T-helper 1 cell treated with Interleukin-12 subunit alpha and Interleukin-12 subunit beta and Interleukin-4 antibody, amounts not matched to agents 30 μg/mL and 1 μg/mL, for 36 hours (primary cell): Measurements from ENCODE around the gene ZBED1.
A peak's percentile ranks its signal among the peaks of the same experiment; 100 is the strongest.
"Not testable (repeated sequence)": the region's sequence is repeated elsewhere in the genome, so short reads cannot be mapped to it uniquely, and the experiment has no call there.

Experiments
- H3K27ac Mint-ChIP-seq: one replicate; pipeline ENCODE4 v1.8.0; 2021; ENCODE audit warnings: mild to moderate bottlenecking, mixed read lengths
- H3K27me3 Mint-ChIP-seq: one replicate; pipeline ENCODE4 v1.8.0; 2021; ENCODE audit warnings: low read depth, mixed read lengths
- H3K36me3 Mint-ChIP-seq: one replicate; pipeline ENCODE4 v1.8.0; 2021; ENCODE audit warnings: low read depth, mixed read lengths
- H3K4me1 Mint-ChIP-seq: one replicate; pipeline ENCODE4 v1.8.0; 2021; ENCODE audit warnings: low read depth, mixed read lengths
- H3K4me3 Mint-ChIP-seq: one replicate; pipeline ENCODE4 v1.8.0; 2021; ENCODE audit warnings: mild to moderate bottlenecking, moderate library complexity, mixed read lengths
- H3K9me3 Mint-ChIP-seq: one replicate; pipeline ENCODE4 v1.8.0; 2021; ENCODE audit warnings: mixed read lengths

The ZBED1 gene

DNA sequence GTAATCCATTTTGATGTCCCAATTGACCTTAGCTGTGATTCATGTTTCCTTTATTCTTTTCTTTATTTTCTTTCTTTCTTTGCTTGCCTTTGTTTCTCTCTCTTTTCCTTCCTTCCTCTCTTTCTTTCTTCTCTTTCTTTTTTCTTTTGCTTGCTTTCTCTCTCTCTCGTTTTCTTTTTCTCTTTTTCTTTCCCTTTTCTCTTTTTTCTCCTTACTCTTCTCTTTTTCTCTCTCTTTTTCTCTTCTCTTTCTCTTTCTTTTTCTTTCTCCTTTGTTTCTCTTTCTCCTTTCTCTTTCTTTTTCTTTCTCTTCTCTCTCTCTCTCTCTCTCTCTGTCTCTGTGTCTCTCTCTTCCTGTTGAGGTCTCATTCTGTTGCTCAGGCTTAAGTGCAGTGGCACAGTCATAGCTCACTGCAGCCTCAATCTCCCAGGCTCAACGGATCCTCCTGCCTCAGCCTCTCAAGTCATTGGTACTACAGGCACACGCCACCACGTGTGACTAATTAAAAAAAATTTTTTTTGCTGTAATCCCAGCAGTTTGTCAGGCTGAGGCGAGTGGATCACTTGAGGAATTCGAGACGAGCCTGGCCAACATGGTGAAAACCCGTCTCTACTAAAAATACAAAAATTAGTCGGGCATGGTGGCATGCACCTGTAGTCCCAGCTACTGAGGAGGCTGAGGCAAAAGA lies 8.0 kb upstream of the ZBED1 start:
- no peak overlapping the region for H3K4me3 Mint-ChIP-seq
- no peaks in the 10 kb centered on the region for H3K36me3 Mint-ChIP-seq
- no peaks in the 10 kb centered on the region for H3K27me3 Mint-ChIP-seq
- H3K9me3 Mint-ChIP-seq: no peaks in the 10 kb centered on the region
- H3K4me1 Mint-ChIP-seq: no peaks in the 10 kb centered on the region
- no peak overlapping the region for H3K27ac Mint-ChIP-seq

DNA sequence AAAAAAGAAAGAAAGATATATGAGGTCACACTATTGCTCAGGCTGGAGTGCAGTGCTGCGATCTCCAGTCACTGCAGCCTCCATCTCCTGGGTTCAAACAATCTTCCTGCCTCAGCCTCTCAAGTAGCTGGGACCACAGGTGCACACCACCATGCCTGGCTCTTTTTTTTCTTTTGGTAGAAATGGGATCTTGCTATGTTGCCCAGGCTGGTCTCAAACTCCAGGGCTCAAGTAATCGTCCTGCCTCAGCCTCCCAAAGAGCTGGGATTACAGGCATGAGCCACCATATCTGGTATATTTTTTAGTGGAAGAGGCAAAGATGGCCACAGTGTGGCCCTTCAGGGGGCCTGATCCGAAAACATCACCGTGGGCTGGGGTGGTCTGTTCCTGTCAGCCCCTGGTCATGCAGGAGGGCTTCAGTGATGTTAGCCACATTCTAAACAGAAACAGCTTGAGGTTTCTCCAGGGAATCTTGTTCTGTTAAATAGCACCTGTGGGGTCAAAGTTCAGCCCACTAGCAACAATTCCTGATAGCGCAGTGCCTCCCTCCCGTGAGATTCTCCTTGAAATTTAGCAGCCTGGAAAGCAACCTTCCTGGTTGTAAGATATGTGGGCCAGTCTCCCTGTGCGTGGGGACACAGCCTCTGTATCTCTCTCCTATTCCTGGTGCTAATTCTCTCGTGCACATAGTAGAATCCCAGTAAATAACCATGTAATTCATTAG lies 7.3 kb upstream of the ZBED1 start:
- H3K36me3 Mint-ChIP-seq: no peaks in the 10 kb centered on the region
- no peaks in the 10 kb centered on the region for H3K9me3 Mint-ChIP-seq
- H3K4me1 Mint-ChIP-seq: no peaks in the 10 kb centered on the region
- no peak overlapping the region for H3K4me3 Mint-ChIP-seq
- no peak overlapping the region for H3K27ac Mint-ChIP-seq
- no peaks in the 10 kb centered on the region for H3K27me3 Mint-ChIP-seq

DNA sequence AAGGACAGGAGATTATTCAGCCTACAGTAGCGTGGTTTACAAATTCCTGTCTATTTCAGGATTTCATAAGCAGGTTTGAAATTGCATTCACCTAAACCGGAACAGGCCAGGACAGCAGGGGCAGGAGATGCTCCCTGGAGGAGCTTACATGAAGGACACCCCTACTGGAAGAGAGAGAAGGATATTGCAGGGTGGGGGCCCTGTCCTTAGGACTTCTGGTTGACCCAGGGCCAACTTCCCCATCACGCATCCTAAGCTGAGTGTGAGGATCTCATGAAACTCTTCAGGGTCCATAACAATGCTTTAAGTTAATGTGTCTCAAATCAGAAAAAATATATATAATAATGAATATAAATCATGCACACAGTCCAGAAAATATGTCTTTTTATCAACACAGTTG lies 6.4 kb upstream of the ZBED1 start:
- Mint-ChIP-seq H3K9me3 (no peaks in the 10 kb centered on the region), H3K36me3 (no peaks in the 10 kb centered on the region), H3K27ac (no peak overlapping the region), H3K27me3 (no peaks in the 10 kb centered on the region), H3K4me3 (no peak overlapping the region), H3K4me1 (no peaks in the 10 kb centered on the region)

DNA sequence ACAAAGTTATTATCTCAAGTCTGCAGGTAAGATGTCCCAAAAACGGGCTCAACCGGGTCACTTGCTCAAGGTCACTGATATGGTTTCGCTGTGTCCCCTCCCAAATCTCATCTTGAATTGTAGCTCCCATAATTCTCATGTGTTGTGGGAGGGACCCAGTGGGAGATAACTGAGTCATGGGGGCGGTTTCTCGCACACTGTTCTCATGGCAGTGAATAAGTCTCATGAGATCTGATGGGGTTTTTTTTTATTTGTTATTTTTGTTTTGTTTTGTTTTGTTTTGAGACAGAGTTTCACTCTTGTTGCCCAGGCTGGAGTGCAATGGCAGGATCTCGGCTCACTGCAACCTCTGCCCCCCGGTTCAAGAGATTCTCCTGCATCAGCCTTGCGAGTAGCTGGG lies 4.6 kb upstream of the ZBED1 start:
- not testable (repeated sequence) for H3K27ac Mint-ChIP-seq, H3K36me3 Mint-ChIP-seq, H3K4me1 Mint-ChIP-seq, H3K9me3 Mint-ChIP-seq, H3K4me3 Mint-ChIP-seq, H3K27me3 Mint-ChIP-seq

DNA sequence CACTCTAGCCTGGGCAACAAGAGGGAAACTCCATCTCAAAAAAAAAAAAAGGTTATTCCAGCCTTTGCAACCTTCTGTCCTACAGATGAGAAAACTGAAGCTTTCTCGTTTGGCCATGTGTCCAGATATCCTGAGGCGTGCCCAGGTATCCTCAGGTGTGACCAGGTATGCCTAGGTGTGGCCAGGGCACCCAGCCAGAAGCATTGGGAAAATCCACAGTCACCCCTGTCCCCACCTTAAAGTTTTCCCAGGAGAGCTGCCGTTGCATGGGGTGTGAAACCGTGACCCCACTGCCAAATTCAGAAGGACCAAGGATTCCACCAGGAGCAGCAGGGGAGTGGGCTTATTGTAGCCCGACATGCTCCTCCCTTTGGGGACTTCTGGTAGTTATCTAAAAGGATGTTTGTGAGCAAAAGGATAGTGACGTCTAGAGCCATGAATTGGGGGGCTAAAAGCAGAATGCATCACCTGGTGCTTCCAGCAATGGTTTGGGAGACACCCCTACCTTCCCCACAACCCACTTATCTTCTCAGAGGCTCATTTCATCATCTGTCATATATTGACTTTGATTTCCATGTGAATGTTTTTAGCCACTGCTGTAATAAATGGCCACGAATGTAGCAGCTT lies 4.0 kb upstream of the ZBED1 start:
- no peak overlapping the region for H3K4me3 Mint-ChIP-seq
- no peaks in the 10 kb centered on the region for H3K4me1 Mint-ChIP-seq
- no peaks in the 10 kb centered on the region for H3K9me3 Mint-ChIP-seq
- no peaks in the 10 kb centered on the region for H3K27me3 Mint-ChIP-seq
- H3K36me3 Mint-ChIP-seq: no peaks in the 10 kb centered on the region
- no peak overlapping the region for H3K27ac Mint-ChIP-seq

DNA sequence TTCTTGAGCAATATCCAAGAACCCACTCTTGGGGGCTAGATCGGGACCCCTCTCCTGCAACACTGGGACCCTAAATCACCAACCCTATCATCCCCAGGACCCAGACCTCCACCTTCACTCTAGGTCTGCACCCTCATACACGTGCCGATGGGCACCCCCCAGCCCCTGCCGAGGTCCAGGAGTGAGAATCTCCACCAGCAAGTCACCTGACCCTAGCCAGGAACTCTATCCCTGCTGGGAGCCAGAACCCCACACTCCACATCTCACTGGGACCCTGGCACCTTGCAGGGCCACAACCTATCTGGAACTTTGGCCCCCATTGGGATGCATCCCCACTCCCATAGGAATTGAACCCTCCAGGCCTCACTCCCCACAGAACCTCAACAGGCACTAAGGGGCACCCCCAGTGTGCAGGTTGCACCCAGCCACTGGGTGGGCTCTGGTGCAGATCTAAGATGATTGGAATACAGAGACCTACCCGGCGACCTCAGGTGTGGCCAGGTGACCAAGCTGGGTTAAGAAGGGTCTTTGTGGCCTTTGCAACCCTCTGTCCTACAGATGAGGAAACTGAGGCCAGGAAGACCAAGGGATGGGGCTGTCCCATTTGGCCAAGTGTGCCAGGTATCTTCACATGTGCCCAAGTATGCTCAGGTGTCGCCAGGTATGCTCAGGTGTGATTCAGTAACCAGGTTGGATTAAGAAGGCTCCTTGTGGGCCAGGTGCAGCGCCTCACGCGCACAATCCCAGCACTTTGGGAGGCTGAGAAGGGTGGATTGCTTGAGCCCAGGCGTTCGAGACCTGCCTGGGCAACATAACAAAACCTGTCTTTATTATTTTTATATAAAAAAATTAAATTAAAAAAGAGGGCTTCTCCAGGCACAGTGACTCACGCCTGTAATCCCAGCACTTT lies 3.1 kb upstream of the ZBED1 start:
- Mint-ChIP-seq H3K36me3 (no peaks in the 10 kb centered on the region), H3K27ac (no peak overlapping the region), H3K27me3 (no peaks in the 10 kb centered on the region), H3K4me1 (peaks cover 9% of the 10 kb centered on the region), H3K9me3 (no peaks in the 10 kb centered on the region), H3K4me3 (no peak overlapping the region)

DNA sequence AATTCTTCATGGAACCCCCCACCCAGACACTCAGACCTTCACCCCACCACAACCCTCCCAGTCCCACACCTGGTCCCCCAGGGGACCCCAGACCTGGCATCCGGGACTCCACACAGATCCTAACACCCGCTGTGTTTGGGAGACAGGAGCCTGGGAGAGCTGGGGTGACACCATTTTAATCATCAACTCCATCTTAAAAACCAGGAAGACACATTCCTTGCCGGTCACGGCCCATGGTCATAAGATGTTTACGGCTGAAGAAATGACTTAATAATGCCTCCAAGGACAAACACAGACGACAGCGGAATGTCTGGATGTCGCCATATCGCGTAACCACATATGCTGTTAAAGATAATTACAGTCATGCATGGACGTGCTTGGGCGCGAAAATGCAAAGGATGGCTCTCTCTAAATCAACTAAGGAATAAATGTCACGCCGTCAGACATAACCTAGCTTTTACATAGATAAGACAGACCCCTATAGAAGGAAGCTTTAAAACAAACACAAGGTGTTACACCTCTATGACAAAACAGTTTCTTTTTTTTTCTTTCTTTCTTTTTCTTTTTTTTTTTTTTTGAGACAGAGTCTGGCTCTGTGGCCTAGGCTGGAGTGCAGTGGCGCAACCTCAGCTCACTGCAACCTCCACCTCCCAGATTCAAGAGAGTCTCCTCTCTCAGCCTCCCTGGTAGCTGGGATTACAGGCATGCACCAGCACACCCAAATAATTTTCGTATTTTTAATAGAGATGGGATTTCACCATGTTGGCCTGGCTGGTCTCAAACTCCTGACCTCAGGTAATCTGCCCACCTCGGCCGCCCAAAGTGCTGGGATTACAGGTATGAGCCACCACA lies 2.1 kb upstream of the ZBED1 start:
- Mint-ChIP-seq H3K4me1 (peaks cover 16% of the 10 kb centered on the region), H3K27me3 (no peaks in the 10 kb centered on the region), H3K9me3 (no peaks in the 10 kb centered on the region), H3K36me3 (peaks cover 2% of the 10 kb centered on the region), H3K4me3 (no peak overlapping the region), H3K27ac (no peak overlapping the region)

DNA sequence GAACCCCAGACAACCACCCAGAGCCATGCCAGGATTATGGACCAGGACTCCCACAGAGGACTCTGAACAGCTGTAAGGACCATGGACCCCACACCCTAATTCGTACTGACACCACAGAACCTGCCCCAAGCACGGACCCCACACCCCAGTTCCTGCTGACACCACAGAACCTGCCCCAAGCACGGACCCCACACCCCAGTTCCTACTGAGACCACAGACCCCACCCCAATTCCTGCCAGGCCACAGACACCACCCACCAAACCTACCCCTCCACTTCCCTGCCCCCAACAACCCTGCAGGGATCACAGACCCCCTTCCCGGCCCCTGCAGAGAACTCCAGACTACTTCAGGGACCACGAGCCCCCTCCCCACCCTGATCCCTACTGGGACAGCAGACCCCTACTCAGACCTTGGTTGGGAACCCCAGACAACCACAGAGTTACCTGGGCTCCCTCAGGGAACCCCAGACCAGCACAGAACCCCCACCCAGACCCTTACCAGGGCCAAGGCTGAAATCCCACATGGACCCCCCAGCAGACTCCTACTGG lies 1.4 kb upstream of the ZBED1 start:
- Mint-ChIP-seq H3K4me1 (peaks cover 23% of the 10 kb centered on the region), H3K27ac (peak overlapping the region; percentile 74), H3K36me3 (peaks cover 6% of the 10 kb centered on the region), H3K4me3 (peak overlapping the region; percentile 75), H3K27me3 (no peaks in the 10 kb centered on the region), H3K9me3 (no peaks in the 10 kb centered on the region)

DNA sequence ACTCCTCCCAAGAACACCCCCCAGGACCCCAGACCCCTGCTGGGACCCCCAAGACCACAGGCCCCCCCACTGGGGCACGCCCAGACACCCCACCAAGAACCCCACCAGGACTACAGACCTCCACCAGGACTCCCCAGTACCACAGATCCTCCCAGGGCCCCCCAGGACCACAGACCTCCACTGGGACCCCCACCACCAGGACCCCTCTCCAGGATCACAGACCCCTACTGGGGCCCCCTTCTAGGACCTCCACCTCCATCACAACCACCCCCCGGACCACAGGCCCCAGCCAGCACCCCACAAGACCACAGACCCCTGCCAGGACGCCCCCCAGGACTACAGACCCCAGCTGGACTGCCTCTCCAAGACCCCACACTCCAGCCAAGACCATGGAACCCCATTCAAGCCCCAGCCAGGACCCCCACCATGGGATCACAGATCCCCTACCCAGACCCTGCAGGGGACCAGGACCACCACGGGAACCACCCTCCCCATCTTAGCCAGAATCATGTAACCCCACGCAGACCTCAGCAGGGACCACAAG lies 855 bp upstream of the ZBED1 start:
- peaks cover 23% of the 10 kb centered on the region for H3K4me1 Mint-ChIP-seq
- peaks cover 6% of the 10 kb centered on the region for H3K36me3 Mint-ChIP-seq
- no peaks in the 10 kb centered on the region for H3K27me3 Mint-ChIP-seq
- peak overlapping the region; percentile 74 for H3K27ac Mint-ChIP-seq
- no peaks in the 10 kb centered on the region for H3K9me3 Mint-ChIP-seq
- H3K4me3 Mint-ChIP-seq: peak overlapping the region; percentile 75

DNA sequence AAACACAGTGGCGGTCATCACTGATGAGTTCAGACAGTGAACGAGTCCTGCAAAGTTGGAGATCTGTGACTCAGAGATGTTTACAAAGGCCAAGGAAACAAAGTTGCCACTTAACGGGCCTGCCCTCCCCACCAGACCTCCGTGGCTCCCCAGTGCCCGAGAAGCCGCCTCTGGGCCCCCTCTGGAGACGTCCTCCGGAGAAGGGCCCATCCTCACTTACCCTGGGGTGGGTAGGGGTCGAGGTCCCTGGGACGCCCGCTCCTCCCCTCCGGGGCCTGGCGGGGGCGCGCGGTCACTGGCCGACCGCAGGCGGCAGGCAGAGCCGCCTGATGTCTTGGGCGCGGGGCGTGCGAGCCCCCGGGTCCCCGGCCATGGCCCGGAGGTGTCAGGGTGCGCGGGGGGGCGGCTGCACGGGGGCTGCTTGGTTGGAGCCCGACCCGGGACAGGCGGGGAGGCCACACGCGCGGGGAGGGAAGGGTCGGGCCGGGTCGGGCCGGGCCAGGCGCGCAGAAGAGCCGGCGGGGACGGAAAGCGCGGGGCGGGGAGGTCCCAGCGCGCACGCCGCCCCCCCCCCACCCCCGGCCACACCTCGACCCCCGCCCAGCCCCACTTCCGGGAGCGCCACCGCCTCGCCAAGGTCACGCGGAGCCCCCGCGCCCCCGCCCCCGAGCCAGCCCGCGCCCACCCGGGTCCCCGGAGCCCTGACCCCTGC lies 529 bp downstream of the ZBED1 start:
- peak overlapping the region; percentile 63 for H3K27ac Mint-ChIP-seq
- H3K4me1 Mint-ChIP-seq: peaks cover 27% of the 10 kb centered on the region

DNA sequence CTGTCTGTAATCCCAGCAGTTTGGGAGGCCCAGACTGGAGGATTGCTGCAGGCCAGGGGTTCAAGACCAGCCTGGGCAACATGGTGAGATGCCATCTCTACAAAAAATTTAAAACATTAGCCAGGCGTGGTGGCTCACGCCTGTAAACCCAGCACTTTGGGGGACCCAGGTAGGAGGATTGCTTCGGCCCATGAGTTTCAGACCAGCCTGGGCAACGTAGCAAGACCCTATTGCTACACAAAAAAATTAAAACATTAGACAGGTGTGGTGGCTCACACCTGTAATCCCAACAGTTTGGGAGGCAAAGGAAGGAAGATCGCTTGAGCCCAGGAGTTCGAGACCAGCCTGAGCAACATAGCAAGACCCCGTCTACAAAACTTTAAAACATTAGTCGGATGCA lies 1.3 kb downstream of the ZBED1 start:
- peaks cover 6% of the 10 kb centered on the region for H3K36me3 Mint-ChIP-seq
- no peaks in the 10 kb centered on the region for H3K27me3 Mint-ChIP-seq
- H3K27ac Mint-ChIP-seq: peak overlapping the region; percentile 80
- H3K9me3 Mint-ChIP-seq: no peaks in the 10 kb centered on the region
- H3K4me3 Mint-ChIP-seq: peak overlapping the region; percentile 83
- H3K4me1 Mint-ChIP-seq: peaks cover 27% of the 10 kb centered on the region

More for the DNA sequence above, 529 bp downstream of the ZBED1 start:
- Mint-ChIP-seq H3K27me3 (no peaks in the 10 kb centered on the region), H3K36me3 (peaks cover 6% of the 10 kb centered on the region), H3K9me3 (no peaks in the 10 kb centered on the region), H3K4me3 (peak overlapping the region; percentile 83)

DNA sequence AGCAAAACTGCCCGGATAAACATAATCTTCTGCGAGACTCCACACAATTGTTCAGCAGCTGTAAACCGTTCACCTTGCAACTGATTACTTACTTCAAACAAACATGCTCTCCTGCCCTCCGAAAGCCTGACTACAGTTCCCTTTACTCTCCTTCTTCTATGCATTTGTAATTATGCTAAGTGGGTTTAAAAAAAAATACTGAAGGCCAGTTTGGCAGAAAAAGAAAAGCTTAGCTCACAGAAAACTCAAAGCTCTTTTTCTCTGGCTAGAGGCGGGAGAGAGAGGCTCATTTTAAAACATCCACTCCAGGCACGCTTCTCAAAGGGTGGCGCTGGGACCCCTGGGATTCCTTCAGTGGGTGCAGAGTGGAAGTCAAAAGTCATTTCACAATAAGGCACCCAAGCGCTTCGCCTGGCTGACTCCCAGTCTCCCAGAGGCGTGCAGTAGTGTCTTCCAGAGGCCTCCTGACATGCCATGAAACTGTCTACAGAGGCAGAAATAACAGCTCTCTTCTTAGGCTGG lies 1.9 kb downstream of the ZBED1 start:
- H3K27ac Mint-ChIP-seq: peak overlapping the region; percentile 80
- H3K4me3 Mint-ChIP-seq: peak overlapping the region; percentile 83
- no peaks in the 10 kb centered on the region for H3K27me3 Mint-ChIP-seq
- H3K9me3 Mint-ChIP-seq: no peaks in the 10 kb centered on the region
- H3K36me3 Mint-ChIP-seq: peaks cover 6% of the 10 kb centered on the region
- H3K4me1 Mint-ChIP-seq: peaks cover 27% of the 10 kb centered on the region
